Astrocyte (in vitro differentiated cells and primary cell): Measurements from ENCODE around the gene ADPRM.
"Not testable (repeated sequence)": the region's sequence is repeated elsewhere in the genome, so short reads cannot be mapped to it uniquely, and the experiment has no call there.

Experiments used
- EZH2 ChIP-seq: IDR thresholded peaks from 2 replicates; pipeline ENCODE4 v1.6.1; 2012; ENCODE audit warnings: mild to moderate bottlenecking, low read length, inconsistent platforms; ENCODE audit not compliant: insufficient read depth
- TF ChIP-seq, protein P1 (sequence below): IDR thresholded peaks from 2 replicates; pipeline ENCODE4 v1.5.1; 2011; ENCODE audit warnings: low read depth, mild to moderate bottlenecking, inconsistent platforms, low read length, moderate library complexity; ENCODE audit not compliant: insufficient read depth

DNA sequence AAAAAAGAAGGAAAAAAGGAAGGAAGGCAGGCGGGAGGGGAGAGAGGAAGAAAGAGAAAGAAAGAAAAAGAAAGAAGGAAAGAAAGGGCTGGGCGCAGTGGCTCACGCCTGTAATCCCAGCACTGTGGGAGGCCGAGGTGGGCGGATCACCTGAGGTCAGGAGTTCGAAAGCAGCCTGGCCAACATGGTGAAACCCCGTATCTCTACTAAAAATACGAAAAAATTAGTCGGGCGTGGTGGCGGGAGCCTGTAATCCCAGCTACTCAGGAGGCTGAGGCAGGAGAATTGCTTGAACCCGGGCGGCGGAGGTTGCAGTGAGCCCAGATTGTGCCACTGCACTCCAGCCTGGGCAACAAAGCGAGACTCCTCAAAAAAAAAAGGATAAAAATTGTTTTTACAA, 32.9 kb downstream of the ADPRM start:
- TF ChIP-seq, protein P1, sequence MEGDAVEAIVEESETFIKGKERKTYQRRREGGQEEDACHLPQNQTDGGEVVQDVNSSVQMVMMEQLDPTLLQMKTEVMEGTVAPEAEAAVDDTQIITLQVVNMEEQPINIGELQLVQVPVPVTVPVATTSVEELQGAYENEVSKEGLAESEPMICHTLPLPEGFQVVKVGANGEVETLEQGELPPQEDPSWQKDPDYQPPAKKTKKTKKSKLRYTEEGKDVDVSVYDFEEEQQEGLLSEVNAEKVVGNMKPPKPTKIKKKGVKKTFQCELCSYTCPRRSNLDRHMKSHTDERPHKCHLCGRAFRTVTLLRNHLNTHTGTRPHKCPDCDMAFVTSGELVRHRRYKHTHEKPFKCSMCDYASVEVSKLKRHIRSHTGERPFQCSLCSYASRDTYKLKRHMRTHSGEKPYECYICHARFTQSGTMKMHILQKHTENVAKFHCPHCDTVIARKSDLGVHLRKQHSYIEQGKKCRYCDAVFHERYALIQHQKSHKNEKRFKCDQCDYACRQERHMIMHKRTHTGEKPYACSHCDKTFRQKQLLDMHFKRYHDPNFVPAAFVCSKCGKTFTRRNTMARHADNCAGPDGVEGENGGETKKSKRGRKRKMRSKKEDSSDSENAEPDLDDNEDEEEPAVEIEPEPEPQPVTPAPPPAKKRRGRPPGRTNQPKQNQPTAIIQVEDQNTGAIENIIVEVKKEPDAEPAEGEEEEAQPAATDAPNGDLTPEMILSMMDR: not testable (repeated sequence)
- not testable (repeated sequence) for TF ChIP-seq EZH2
